ENCODE measurements around the gene ATG2A.

Gene ATG2A

GRCh38 chr11:64867748-64868462 lies 49.1 kb downstream of the ATG2A start:
- DNase-seq: no peak

GRCh38 chr11:64866173-64866491 lies 50.9 kb downstream of the ATG2A start:
- DNase-seq: no peak

- no peak for DNase-seq
Observed at GRCh38 chr11:64865286-64866172, 51.5 kb downstream of the ATG2A start.

GRCh38 chr11:64864473-64865285 lies 52.3 kb downstream of the ATG2A start:
- no peak for DNase-seq

- DNase-seq: no peak
Observed at GRCh38 chr11:64864135-64864472, 52.9 kb downstream of the ATG2A start.

GRCh38 chr11:64863391-64864060 lies 53.5 kb downstream of the ATG2A start:
- DNase-seq: no peak

GRCh38 chr11:64862987-64863390 lies 54.0 kb downstream of the ATG2A start:
- no peak for DNase-seq

GRCh38 chr11:64861227-64861975 lies 55.6 kb downstream of the ATG2A start:
- DNase-seq: no peak

- no peak for DNase-seq
Observed at GRCh38 chr11:64859542-64860414, 57.2 kb downstream of the ATG2A start.

- DNase-seq: no peak
Observed at GRCh38 chr11:64858467-64859263, 58.3 kb downstream of the ATG2A start.

- no peak for DNase-seq
Observed at GRCh38 chr11:64857485-64857884, 59.5 kb downstream of the ATG2A start.

GRCh38 chr11:64856382-64857227 lies 60.4 kb downstream of the ATG2A start:
- DNase-seq: no peak

GRCh38 chr11:64855596-64856304 lies 61.3 kb downstream of the ATG2A start:
- DNase-seq: no peak

- no peak for DNase-seq
Observed at GRCh38 chr11:64854534-64855502, 62.2 kb downstream of the ATG2A start.

- DNase-seq: no peak
Observed at GRCh38 chr11:64854157-64854533, 62.9 kb downstream of the ATG2A start.

- no peak for DNase-seq
Observed at GRCh38 chr11:64853709-64854108, 63.3 kb downstream of the ATG2A start.

- no peak for DNase-seq
Observed at GRCh38 chr11:64852804-64853509, 64.1 kb downstream of the ATG2A start.

Measured in cortex of kidney (tissue), 1 donor.